CD4-positive, alpha-beta memory T cell (primary cell): Measurements from ENCODE around the gene EDEM3. TPM values are rescaled to one million over a fixed set of nuclear protein-coding genes. Genes with fewer than 3 reads are reported as not detected.
A peak's percentile ranks its signal among the peaks of the same experiment; 100 is the strongest.

Experiments used
- CTCF ChIA-PET: fragments of 350-600 bp; sonication (Branson Sonifier 250); formaldehyde crosslinking; loops from one replicate; lab custom pipeline; 2021; ENCODE audit warnings: inconsistent platforms; ENCODE audit not compliant: partially characterized antibody; lab: Charles Lee
- POLR2A ChIA-PET: fragments of 350-600 bp; sonication (Branson Sonifier 250); formaldehyde crosslinking; loops from one replicate; lab custom pipeline; 2021; ENCODE audit not compliant: partially characterized antibody; lab: Charles Lee
- DNase-seq, 5 donors: peaks; one replicate each; pipeline versions ENCODE4 v3.0.0 to v3.0.0-alpha.2; 2020 to 2022; ENCODE audit warnings: mixed read lengths in 1 of 5
- H3K27ac ChIP-seq: one replicate; pipeline ENCODE4 v1.7.0; 2013; ENCODE audit warnings: low read depth, low read length
- H3K27me3 ChIP-seq: 2 replicates; pipeline ENCODE4 v1.7.0; 2013; ENCODE audit warnings: mild to moderate bottlenecking, low read length, moderate library complexity; ENCODE audit not compliant: insufficient read depth
- H3K36me3 ChIP-seq: 2 replicates; pipeline ENCODE4 v1.7.0; 2013; ENCODE audit warnings: mild to moderate bottlenecking, low read length, moderate library complexity; ENCODE audit not compliant: insufficient read depth
- H3K4me1 ChIP-seq: 2 replicates; pipeline ENCODE4 v1.7.0; 2013; ENCODE audit warnings: mild to moderate bottlenecking, low read length, moderate library complexity; ENCODE audit not compliant: insufficient read depth
- H3K4me3 ChIP-seq, 2 donors: one replicate each; pipeline ENCODE4 v1.7.0; 2013; ENCODE audit warnings: low read length in 2 of 2, mild to moderate bottlenecking in 1 of 2
- H3K9me3 ChIP-seq, 2 donors: one replicate each; pipeline ENCODE4 v1.7.0; 2013; ENCODE audit warnings: low read length in 2 of 2, control low read depth in 1 of 2; ENCODE audit not compliant: control insufficient read depth in 1 of 2
- H3K27ac Mint-ChIP-seq, 7 donors: one replicate each; pipeline ENCODE4 v1.8.0; 2020 to 2021; ENCODE audit warnings: mixed read lengths in 7 of 7, mild to moderate bottlenecking in 6 of 7, inconsistent platforms in 3 of 7, moderate library complexity in 3 of 7
- H3K27me3 Mint-ChIP-seq, 2 donors: one replicate each; pipeline ENCODE4 v1.8.0; 2020 to 2021; ENCODE audit warnings: mixed read lengths in 2 of 2
- H3K36me3 Mint-ChIP-seq, 2 donors: one replicate each; pipeline ENCODE4 v1.8.0; 2020 to 2021; ENCODE audit warnings: mixed read lengths in 2 of 2, inconsistent platforms in 1 of 2, mild to moderate bottlenecking in 1 of 2
- H3K4me1 Mint-ChIP-seq, 4 donors: one replicate each; pipeline ENCODE4 v1.8.0; 2020 to 2021; ENCODE audit warnings: mixed read lengths in 4 of 4, mild to moderate bottlenecking in 1 of 4
- H3K4me3 Mint-ChIP-seq, 8 donors: one replicate each; pipeline ENCODE4 v1.8.0; 2020 to 2021; ENCODE audit warnings: mixed read lengths in 8 of 8, mild to moderate bottlenecking in 7 of 8, moderate library complexity in 6 of 8, inconsistent platforms in 3 of 8
- H3K9me3 Mint-ChIP-seq, 8 donors: one replicate each; pipeline ENCODE4 v1.8.0; 2020 to 2021; ENCODE audit warnings: mixed read lengths in 8 of 8, mild to moderate bottlenecking in 5 of 8, inconsistent platforms in 3 of 8, moderate library complexity in 1 of 8
- intact Hi-C: fragments of 100-400 bp; cut with micrococcal nuclease; formaldehyde crosslinking; loops from one replicate; pipeline ENCODE4 v1.15.1; 2023
- polyA plus RNA-seq, 2 donors: library from polyadenylated mRNA; unstranded; fragments of 300-500 nt; fragmentation: Illumina TruSeq; gene quantifications; one replicate each; pipeline ENCODE4 v1.2.3, GENCODE V29; 2021
- total RNA-seq, 2 experiments: library from RNA; stranded (reverse); gene quantifications; one replicate each; pipeline ENCODE4 v1.2.3, GENCODE V29; 2021

EDEM3 gene
- total and polyA plus RNA-seq, 4 experiments from 2014 or later: 8.5 to 61.7 (median 36.1) TPM

DNA sequence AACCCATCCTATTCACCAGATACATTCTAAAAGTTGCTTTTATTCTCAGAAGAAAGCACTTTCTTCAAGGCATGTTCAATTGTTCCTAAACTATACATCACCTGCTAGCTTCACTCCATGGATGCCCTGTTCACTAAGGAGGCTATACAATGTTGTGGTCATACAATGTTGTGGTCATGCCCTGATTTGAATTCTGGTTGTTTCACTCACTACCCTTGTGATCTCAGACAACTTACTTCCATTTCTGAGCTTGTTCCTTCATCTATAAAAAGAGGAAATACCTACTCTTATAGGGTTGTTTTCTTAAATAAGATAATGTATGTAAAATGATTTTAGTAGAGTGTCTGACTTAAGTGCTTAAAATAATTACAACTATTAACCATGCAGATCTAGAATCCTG, 19.7 kb downstream of the EDEM3 start:
- Mint-ChIP-seq H3K36me3 (peaks cover 38 to 49% of the 10 kb centered on the region in 2 donors), H3K9me3 (no peaks in the 10 kb centered on the region), H3K4me1 (peaks cover 0 to 18% (median 15%) of the 10 kb centered on the region in 4 donors), H3K27ac (peak overlapping the region in 3 of 7 donors; percentile 21 to 42 (median 35)), H3K27me3 (no peaks in the 10 kb centered on the region), H3K4me3 (peak overlapping the region in 1 of 8 donors; percentile 2)
- H3K4me1 ChIP-seq: no peaks in the 10 kb centered on the region
- no peak overlapping the region for H3K27ac ChIP-seq
- POLR2A ChIA-PET: interaction anchor here (3.5 kb wide), 1 partner anchor 20 kb away, joined by 16 read pairs; the partner anchor contains the start of gene EDEM3
- H3K9me3 ChIP-seq: no peaks in the 10 kb centered on the region
- CTCF ChIA-PET: interaction anchor here (1.1 kb wide), 1 partner anchor 248 kb away, joined by 4 read pairs; no protein-coding TSS in a partner anchor
- H3K36me3 ChIP-seq: peaks cover 34% of the 10 kb centered on the region
- intact Hi-C loops: no loop called here
- H3K27me3 ChIP-seq: no peaks in the 10 kb centered on the region
- no peak overlapping the region for H3K4me3 ChIP-seq
- no peak for DNase-seq

DNA sequence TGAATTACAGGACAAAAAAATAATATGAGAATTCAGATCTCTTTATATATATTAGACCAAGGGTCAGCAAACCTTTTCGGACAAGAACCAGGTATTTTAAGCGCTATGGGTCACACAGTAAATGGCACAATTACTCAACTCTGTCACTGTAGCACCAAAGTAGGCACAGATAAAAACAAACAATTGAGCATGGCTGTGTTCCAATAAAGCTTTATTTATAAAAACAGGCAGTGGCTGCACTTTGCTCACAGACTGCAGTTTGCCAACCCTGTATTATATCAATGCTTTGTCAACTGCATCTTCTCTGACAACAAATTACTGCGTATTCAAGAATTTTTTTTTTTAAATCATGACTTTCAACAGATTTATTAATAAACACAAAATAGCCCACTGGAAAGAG, 29.8 kb downstream of the EDEM3 start:
- H3K27ac ChIP-seq: no peak overlapping the region
- ChIA-PET CTCF (interaction anchor here (0.6 kb wide), 1 partner anchor 1841 kb away, joined by 3 read pairs; no protein-coding TSS in a partner anchor), POLR2A (no interaction called here)
- no peaks in the 10 kb centered on the region for H3K27me3 Mint-ChIP-seq
- no peak overlapping the region for H3K4me3 ChIP-seq
- H3K4me3 Mint-ChIP-seq: no peak overlapping the region
- H3K27ac Mint-ChIP-seq: peak overlapping the region in 2 of 7 donors; percentile 10 to 29
- intact Hi-C loops: no loop called here
- H3K9me3 Mint-ChIP-seq: no peaks in the 10 kb centered on the region
- peaks cover 33% of the 10 kb centered on the region for H3K36me3 ChIP-seq
- peaks cover 40 to 65% of the 10 kb centered on the region in 2 donors for H3K36me3 Mint-ChIP-seq
- H3K4me1 ChIP-seq: no peaks in the 10 kb centered on the region
- no peak for DNase-seq
- no peaks in the 10 kb centered on the region for H3K27me3 ChIP-seq
- H3K9me3 ChIP-seq: no peaks in the 10 kb centered on the region
- H3K4me1 Mint-ChIP-seq: peaks cover 0 to 9% (median 0%) of the 10 kb centered on the region in 4 donors

DNA sequence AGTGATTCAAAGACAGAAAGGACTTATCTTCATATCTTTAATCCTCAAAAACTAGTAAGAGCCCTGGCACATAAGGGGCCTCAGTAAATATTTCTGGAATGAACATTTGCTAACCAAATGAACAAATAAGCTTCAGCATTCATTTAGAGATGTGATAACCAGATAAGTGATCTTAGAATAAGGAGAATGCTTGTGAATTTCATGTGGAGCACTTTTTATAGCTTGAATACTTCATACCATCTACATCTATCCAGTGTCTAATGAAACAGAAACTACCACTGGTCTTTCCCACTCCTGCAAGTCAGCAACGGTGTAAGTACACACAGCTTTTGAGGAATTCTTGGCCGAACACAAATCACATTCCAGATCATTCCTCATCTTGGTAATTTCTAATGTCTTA, 38.5 kb downstream of the EDEM3 start:
- Mint-ChIP-seq H3K9me3 (no peaks in the 10 kb centered on the region), H3K4me3 (no peak overlapping the region), H3K27me3 (no peaks in the 10 kb centered on the region), H3K27ac (peak overlapping the region in 3 of 7 donors; percentile 25 to 73 (median 50)), H3K36me3 (peaks cover 54 to 68% of the 10 kb centered on the region in 2 donors), H3K4me1 (peaks cover 0 to 6% (median 2%) of the 10 kb centered on the region in 4 donors)
- H3K27me3 ChIP-seq: no peaks in the 10 kb centered on the region
- CTCF ChIA-PET: no interaction called here
- POLR2A ChIA-PET: interaction anchor here (1.7 kb wide), 1 partner anchor 38 kb away, joined by 6 read pairs; the partner anchor contains the start of gene EDEM3
- no peaks in the 10 kb centered on the region for H3K9me3 ChIP-seq
- peaks cover 5% of the 10 kb centered on the region for H3K4me1 ChIP-seq
- DNase-seq: no peak
- no peak overlapping the region for H3K4me3 ChIP-seq
- no peak overlapping the region for H3K27ac ChIP-seq
- intact Hi-C loops: no loop called here
- peaks cover 45% of the 10 kb centered on the region for H3K36me3 ChIP-seq

DNA sequence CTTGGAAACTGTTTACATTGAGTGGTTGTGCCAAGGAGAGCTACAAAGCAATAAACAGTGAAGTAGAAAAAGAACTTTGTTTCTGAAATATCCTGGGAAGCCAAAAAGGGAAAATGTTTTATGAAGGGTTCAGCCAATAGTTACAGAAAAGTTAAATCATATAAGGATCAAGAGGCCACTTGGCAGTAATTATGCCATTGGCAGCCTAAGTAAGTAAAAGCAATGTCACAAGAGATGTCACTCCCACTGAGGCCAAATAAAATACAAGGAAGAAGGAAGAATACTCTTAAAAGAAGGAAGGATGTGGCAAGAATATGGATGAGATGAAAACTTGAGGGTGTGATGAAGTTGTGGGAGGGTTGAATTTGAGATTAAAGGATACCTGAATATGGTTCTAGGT, 45.2 kb downstream of the EDEM3 start:
- POLR2A ChIA-PET: interaction anchor here (1.5 kb wide), 1 partner anchor 45 kb away, joined by 5 read pairs; the partner anchor contains the start of gene EDEM3

DNA sequence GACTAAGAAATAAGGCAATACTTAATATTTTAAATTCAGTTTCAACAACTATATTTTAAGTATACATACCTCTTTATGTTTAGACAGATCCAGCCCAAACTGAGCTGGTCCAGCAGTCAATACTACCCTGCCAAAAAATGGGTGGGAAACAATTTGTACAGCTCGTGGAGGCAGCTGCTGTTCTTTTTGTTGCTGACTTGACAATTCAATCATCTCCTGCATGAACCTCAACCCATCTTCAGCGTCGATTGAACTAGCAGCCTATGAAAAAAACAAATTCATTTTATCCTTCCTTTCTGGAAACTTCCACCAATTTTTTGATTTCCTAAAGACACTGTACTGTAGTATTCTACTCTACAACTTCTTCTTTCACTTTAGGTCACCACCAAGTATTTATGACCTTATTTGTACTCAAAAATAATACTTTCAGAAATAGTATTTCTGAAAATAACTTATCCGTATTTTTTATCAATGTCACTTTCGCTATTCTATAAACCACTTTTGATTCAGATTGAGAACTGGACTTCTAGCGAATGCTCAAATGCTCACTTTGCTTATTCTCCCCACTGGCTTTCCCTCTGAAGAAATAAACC, 46.5 kb downstream of the EDEM3 start:
- intact Hi-C loops: no loop called here
- H3K9me3 ChIP-seq: no peaks in the 10 kb centered on the region
- Mint-ChIP-seq H3K27me3 (no peaks in the 10 kb centered on the region), H3K4me3 (no peak overlapping the region), H3K4me1 (peaks cover 0 to 6% (median 1%) of the 10 kb centered on the region in 4 donors), H3K27ac (peak overlapping the region in 3 of 7 donors; percentile 12 to 67 (median 20)), H3K36me3 (peaks cover 51 to 75% of the 10 kb centered on the region in 2 donors), H3K9me3 (peaks cover 0 to 1% (median 0%) of the 10 kb centered on the region in 8 donors)
- POLR2A ChIA-PET: interaction anchor here (1.5 kb wide), 1 partner anchor 46 kb away, joined by 5 read pairs; the partner anchor contains the start of gene EDEM3
- peaks cover 45% of the 10 kb centered on the region for H3K36me3 ChIP-seq
- no peak overlapping the region for H3K4me3 ChIP-seq
- H3K27ac ChIP-seq: no peak overlapping the region
- no peaks in the 10 kb centered on the region for H3K27me3 ChIP-seq
- no peaks in the 10 kb centered on the region for H3K4me1 ChIP-seq
- CTCF ChIA-PET: no interaction called here
- DNase-seq: no peak

More for the DNA sequence above, 45.2 kb downstream of the EDEM3 start:
- Histone ChIP-seq H3K27me3 (no peaks in the 10 kb centered on the region), H3K9me3 (no peaks in the 10 kb centered on the region), H3K4me1 (peaks cover under 1% of the 10 kb centered on the region), H3K27ac (no peak overlapping the region), H3K36me3 (peaks cover 54% of the 10 kb centered on the region), H3K4me3 (no peak overlapping the region)
- no peak for DNase-seq
- Mint-ChIP-seq H3K9me3 (no peaks in the 10 kb centered on the region), H3K36me3 (peaks cover 52 to 75% of the 10 kb centered on the region in 2 donors), H3K4me3 (no peak overlapping the region), H3K4me1 (peaks cover 0 to 8% (median 1%) of the 10 kb centered on the region in 4 donors), H3K27me3 (no peaks in the 10 kb centered on the region), H3K27ac (peak overlapping the region in 3 of 7 donors; percentile 0 to 76 (median 30))
- intact Hi-C loops: no loop called here
- CTCF ChIA-PET: no interaction called here

DNA sequence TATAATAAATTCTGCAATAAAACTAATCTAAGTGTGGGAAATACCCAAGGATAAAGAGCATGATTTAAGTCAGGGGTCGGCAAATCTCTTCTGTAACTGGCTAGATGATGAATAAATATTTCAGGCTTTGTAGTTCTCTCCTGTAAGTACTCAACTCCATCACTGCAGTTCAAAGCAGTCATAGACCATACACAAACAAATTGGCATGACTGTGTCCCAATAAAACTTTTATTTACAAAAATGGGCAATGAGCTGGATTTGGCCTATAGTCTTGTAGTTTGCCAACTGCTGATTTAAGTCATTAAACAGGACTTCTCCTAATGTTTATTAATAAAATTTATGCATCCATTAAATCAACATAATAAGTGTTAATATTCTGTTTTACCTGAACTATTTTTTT, 49.4 kb downstream of the EDEM3 start:
- H3K27me3 Mint-ChIP-seq: no peaks in the 10 kb centered on the region
- no peak for DNase-seq
- H3K36me3 ChIP-seq: peaks cover 51% of the 10 kb centered on the region
- intact Hi-C loops: no loop called here
- peaks cover 59 to 76% of the 10 kb centered on the region in 2 donors for H3K36me3 Mint-ChIP-seq
- no peaks in the 10 kb centered on the region for H3K27me3 ChIP-seq
- POLR2A ChIA-PET: no interaction called here
- no peak overlapping the region for H3K27ac ChIP-seq
- H3K4me1 Mint-ChIP-seq: peaks cover 0 to 15% (median 7%) of the 10 kb centered on the region in 4 donors
- H3K4me1 ChIP-seq: no peaks in the 10 kb centered on the region
- H3K27ac Mint-ChIP-seq: peak overlapping the region in 1 of 7 donors; percentile 48
- no peak overlapping the region for H3K4me3 ChIP-seq
- no peaks in the 10 kb centered on the region for H3K9me3 ChIP-seq
- CTCF ChIA-PET: no interaction called here
- no peak overlapping the region for H3K4me3 Mint-ChIP-seq
- peaks cover 0 to 1% (median 0%) of the 10 kb centered on the region in 8 donors for H3K9me3 Mint-ChIP-seq

DNA sequence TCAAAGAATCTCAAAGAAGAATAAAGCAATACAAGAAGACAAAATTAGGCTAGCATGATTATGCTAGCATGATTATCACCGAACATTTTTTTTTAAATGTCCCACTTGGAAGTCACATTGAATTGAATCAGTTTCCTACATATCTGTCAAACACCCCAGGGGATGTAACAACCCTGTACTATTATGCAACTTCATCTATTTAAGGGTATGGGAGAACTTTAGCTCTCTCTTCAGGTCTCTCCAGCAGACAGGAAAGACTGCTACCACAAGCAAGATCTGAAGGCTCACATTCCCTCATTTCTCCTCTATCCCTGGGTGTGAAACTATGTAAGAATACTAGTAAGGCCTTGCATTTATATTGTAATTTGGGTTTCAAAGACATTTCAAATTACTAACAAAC, 52.8 kb downstream of the EDEM3 start:
- H3K27me3 Mint-ChIP-seq: no peaks in the 10 kb centered on the region
- no peak overlapping the region for H3K27ac ChIP-seq
- no peaks in the 10 kb centered on the region for H3K4me1 ChIP-seq
- peaks cover 0 to 17% (median 7%) of the 10 kb centered on the region in 4 donors for H3K4me1 Mint-ChIP-seq
- ChIA-PET POLR2A (no interaction called here), CTCF (interaction anchor here (1.3 kb wide), 1 partner anchor 10 kb away, joined by 4 read pairs; no protein-coding TSS in a partner anchor)
- no peak overlapping the region for H3K4me3 ChIP-seq
- H3K27me3 ChIP-seq: no peaks in the 10 kb centered on the region
- H3K36me3 Mint-ChIP-seq: peaks cover 42 to 69% of the 10 kb centered on the region in 2 donors
- no peak overlapping the region for H3K4me3 Mint-ChIP-seq
- H3K36me3 ChIP-seq: peaks cover 25% of the 10 kb centered on the region
- peaks cover 0 to 1% (median 0%) of the 10 kb centered on the region in 8 donors for H3K9me3 Mint-ChIP-seq
- no peak for DNase-seq
- no peaks in the 10 kb centered on the region for H3K9me3 ChIP-seq
- peak overlapping the region in 3 of 7 donors; percentile 2 to 65 (median 42) for H3K27ac Mint-ChIP-seq
- intact Hi-C loops: no loop called here
